Endothelial cell of umbilical vein (primary cell): ENCODE results near the gene CAV2. TPM values are rescaled to one million over a fixed set of nuclear protein-coding genes. Genes with fewer than 3 reads are reported as not detected.

Source experiments
- BruUV-seq: library from RNA; stranded (reverse); fragments of 400-500 nt; replicated peaks from 2 replicates; lab custom pipeline; 2021; lab: Mats Ljungman, UMichigan
- CTCF ChIA-PET: fragments of 300-600, 350-600 bp; sonication (Branson Sonifier 250); formaldehyde crosslinking; loops from one replicate; lab custom pipeline; 2021; ENCODE audit warnings: antibody characterized with exemption, inconsistent platforms; lab: Charles Lee
- POLR2A ChIA-PET: fragments of 300-600, 350-600 bp; sonication (Branson Sonifier 250); formaldehyde crosslinking; loops from one replicate; lab custom pipeline; 2021; ENCODE audit warnings: antibody characterized with exemption, inconsistent platforms; lab: Charles Lee
- DNase-seq: peaks from one replicate; pipeline ENCODE4 v3.0.0-alpha.2; 2011; ENCODE audit warnings: low read depth, low spot score
- FAIRE-seq: peaks from 2 replicates; lab custom pipeline; 2011; peaks lifted over from hg19 to GRCh38; lab: Jason Lieb, UNC
- H2AFZ ChIP-seq: 2 replicates; pipeline ENCODE4 v1.6.0; 2012; ENCODE audit warnings: low read depth, low read length, control low read depth, inconsistent platforms
- H3K27ac ChIP-seq: 2 replicates; pipeline ENCODE4 v1.5.1; 2011; ENCODE audit warnings: low read depth, mild to moderate bottlenecking, control low read depth, low read length, moderate library complexity; ENCODE audit not compliant: insufficient read depth
- H3K27me3 ChIP-seq, 2 experiments: 2 replicates each; pipeline versions ENCODE4 v1.6.0 to v1.6.1; 2011; ENCODE audit warnings: low read length in 2 of 2, mixed read lengths in 1 of 2; ENCODE audit not compliant: control insufficient read depth in 2 of 2, insufficient read depth in 2 of 2
- H3K36me3 ChIP-seq, 2 experiments: 2 replicates in 1 of 2; 3 replicates in 1 of 2; pipeline ENCODE4 v1.5.1; 2011; ENCODE audit warnings: low read length in 2 of 2, mild to moderate bottlenecking in 1 of 2, moderate library complexity in 1 of 2; ENCODE audit not compliant: control insufficient read depth in 2 of 2, insufficient read depth in 2 of 2; ENCODE audit errors: extremely low read depth in 1 of 2
- H3K4me1 ChIP-seq: 3 replicates; pipeline ENCODE4 v1.5.1; 2011; ENCODE audit warnings: mild to moderate bottlenecking, low read length; ENCODE audit not compliant: control insufficient read depth, insufficient read depth; ENCODE audit errors: extremely low read depth
- H3K4me2 ChIP-seq: 2 replicates; pipeline ENCODE4 v1.6.1; 2011; ENCODE audit warnings: low read length, control low read depth, mixed read lengths; ENCODE audit not compliant: insufficient read depth
- H3K4me3 ChIP-seq, 3 experiments: fragments of 200-600 bp in 1 of 3; sonication (generic), shearing (Covaris generic) in 1 of 3; replicated peaks in 1 of 3; 2 replicates each; pipeline ENCODE4 v1.5.1; 2011 to 2016; ENCODE audit warnings: control low read depth in 3 of 3, low read length in 3 of 3, mild to moderate bottlenecking in 2 of 3, inconsistent platforms in 1 of 3, low read depth in 1 of 3, moderate library complexity in 1 of 3; ENCODE audit not compliant: insufficient read depth in 1 of 3
- H3K79me2 ChIP-seq: 2 replicates; pipeline ENCODE4 v1.6.0; 2012; ENCODE audit warnings: low read length, inconsistent platforms; ENCODE audit not compliant: control insufficient read depth, insufficient read depth
- H3K9ac ChIP-seq: replicated peaks from 2 replicates; pipeline ENCODE3; 2011; ENCODE audit warnings: low read length, control low read depth; ENCODE audit not compliant: insufficient read depth; ENCODE audit errors: extremely low read depth
- H3K9me1 ChIP-seq: replicated peaks from 3 replicates; pipeline ENCODE4 v1.6.0; 2011; ENCODE audit warnings: mild to moderate bottlenecking, low read length; ENCODE audit not compliant: control insufficient read depth, insufficient read depth; ENCODE audit errors: extremely low read depth
- H3K9me3 ChIP-seq: replicated peaks from 2 replicates; pipeline ENCODE4 v1.5.1; 2012; ENCODE audit warnings: low read length, inconsistent platforms; ENCODE audit not compliant: control insufficient read depth, insufficient read depth
- H4K20me1 ChIP-seq: replicated peaks from 2 replicates; pipeline ENCODE3; 2011; ENCODE audit warnings: mild to moderate bottlenecking, low read length; ENCODE audit not compliant: control insufficient read depth, insufficient read depth; ENCODE audit errors: extremely low read depth
- CTCF ChIP-seq, 2 donors: IDR thresholded peaks; 1 replicate in 1 of 2; 2 replicates in 1 of 2; pipeline ENCODE4 v1.5.1; 2011; ENCODE audit warnings: low read length in 2 of 2, mild to moderate bottlenecking in 2 of 2, moderate library complexity in 2 of 2, control low read depth in 1 of 2, inconsistent platforms in 1 of 2, low read depth in 1 of 2; ENCODE audit not compliant: insufficient read depth in 1 of 2; ENCODE audit errors: extremely low read depth in 1 of 2
- EZH2 ChIP-seq: IDR thresholded peaks from 2 replicates; pipeline ENCODE4 v1.6.1; 2012; ENCODE audit warnings: borderline replicate concordance, low read depth, mild to moderate bottlenecking, moderate library complexity, low read length, inconsistent platforms; ENCODE audit not compliant: severe bottlenecking
- FOS ChIP-seq: IDR thresholded peaks from 2 replicates; pipeline ENCODE4 v1.6.1; 2011; ENCODE audit warnings: mild to moderate bottlenecking, low read length, moderate library complexity, borderline replicate concordance; ENCODE audit not compliant: insufficient read depth
- GATA2 ChIP-seq: IDR thresholded peaks from 2 replicates; pipeline ENCODE4 v1.7.0; 2011; ENCODE audit warnings: low read depth, mild to moderate bottlenecking, moderate library complexity, mixed read lengths, low read length; ENCODE audit not compliant: insufficient read length, insufficient read depth
- JUN ChIP-seq: IDR thresholded peaks from 2 replicates; pipeline ENCODE4 v1.6.1; 2011; ENCODE audit warnings: borderline replicate concordance, low read depth; ENCODE audit not compliant: insufficient read length, insufficient read depth
- MAX ChIP-seq: IDR thresholded peaks from 2 replicates; pipeline ENCODE4 v1.6.1; 2011; ENCODE audit not compliant: insufficient read depth, insufficient read length
- MYC ChIP-seq: IDR thresholded peaks from one replicate; pipeline ENCODE4 v1.6.1; 2011; ENCODE audit warnings: mild to moderate bottlenecking, low read depth, low read length
- POLR2A ChIP-seq: IDR thresholded peaks from 2 replicates; pipeline ENCODE4 v1.6.1; 2012; ENCODE audit warnings: low read depth, mild to moderate bottlenecking, control low read depth, low read length
- POLR2AphosphoS5 ChIP-seq: IDR thresholded peaks from 2 replicates; pipeline ENCODE4 v1.6.1; 2012; ENCODE audit warnings: low read depth, mild to moderate bottlenecking, control low read depth, low read length, moderate library complexity; ENCODE audit not compliant: insufficient read depth
- dilution Hi-C: fragments of 300-500 bp; cut with MboI; formaldehyde crosslinking; loops from one replicate; pipeline ENCODE4 v1.15.0; 2019; ENCODE audit warnings: low sequenced_read_pairs; ENCODE audit not compliant: extremely low pct_ligation_motif_present
- intact Hi-C: fragments of 100-400 bp; cut with micrococcal nuclease; formaldehyde crosslinking; loops from one replicate; pipeline ENCODE4 v1.10.0; 2022
- polyA plus RNA-seq, 4 experiments: library from polyadenylated mRNA; depleted of rRNA in 3 of 4; stranded (reverse) in 3 of 4; unstranded in 1 of 4; fragments of >200 nt; gene quantifications; 2 replicates each; pipeline versions ENCODE4 v1.2.1 to v1.2.3, GENCODE V29; 2011 to 2012; ENCODE audit warnings: missing spikeins in 1 of 4
- total RNA-seq: library from RNA; stranded (reverse); gene quantifications from 2 replicates; pipeline ENCODE4 v1.2.3, GENCODE V29; 2021

CAV2 gene
- total and polyA plus RNA-seq, 2 donors (not counting 3 experiments of a cell fraction or from before 2014, with no cell fraction given), result 179 to 327 TPM

GRCh38 chr7:116542618-116543017 is 43.1 kb downstream of the CAV2 start:
- Histone ChIP-seq H2AFZ (no peak overlapping the region), H3K27ac (no peak overlapping the region), H4K20me1 (peaks cover 12% of the 10 kb centered on the region), H3K4me3 (no peak overlapping the region), H3K4me1 (peaks cover 18% of the 10 kb centered on the region), H3K9me3 (no peaks in the 10 kb centered on the region), H3K79me2 (peaks cover 96% of the 10 kb centered on the region), H3K36me3 (peaks cover 25 to 52% of the 10 kb centered on the region in 2 experiments), H3K9ac (no peak overlapping the region), H3K9me1 (no peaks in the 10 kb centered on the region), H3K27me3 (no peaks in the 10 kb centered on the region), H3K4me2 (no peak overlapping the region)
- no TSS peak for BruUV-seq
- ChIA-PET POLR2A (no interaction called here), CTCF (interaction anchor here (1.6 to 3.4 kb wide), 3 partner anchors 13 to 46 kb away, joined by 3 to 20 read pairs (median 13); no protein-coding TSS in a partner anchor)
- DNase-seq, result no peak
- no peak for FAIRE-seq
- TF ChIP-seq CTCF (IDR thresholded peaks at IDR 0.05; ENCODE audit: extremely low read depth in 1 of 2, insufficient read depth in 1 of 2, low read depth in 1 of 2, low read length in 2 of 2) (no peak), GATA2 (no peak), JUN (no peak), EZH2 (no peak), POLR2AphosphoS5 (no peak), MAX (no peak), MYC (no peak), FOS (no peak), POLR2A (no peak)
- dilution Hi-C loops, result no loop called here
- intact Hi-C loops, result loop anchor here (2.0 kb wide), 1 partner anchor 34 kb away; no protein-coding TSS in a partner anchor
